DND-41 (cell line): ENCODE results near the gene MCCD1.

Experiments
- ATAC-seq: fragments of 200-7000 bp; cut with Tn5 transposase; 3 replicates; pipeline ENCODE4 v1.9.1; 2021; ENCODE audit warnings: low read depth; ENCODE audit not compliant: insufficient read depth
- DNase-seq: peaks from one replicate; pipeline ENCODE4 v3.0.0-alpha.2; 2020
- H2AFZ ChIP-seq: 2 replicates; pipeline ENCODE4 v1.6.0; 2012; ENCODE audit warnings: low read depth, low read length
- H3K27ac ChIP-seq: 2 replicates; pipeline ENCODE4 v1.5.1; 2012; ENCODE audit warnings: low read length, inconsistent platforms
- H3K27me3 ChIP-seq: fragments of 200-600 bp; sonication (generic); 2 replicates; pipeline ENCODE4 v1.6.0; 2012; ENCODE audit warnings: low read length, mild to moderate bottlenecking, inconsistent platforms; ENCODE audit not compliant: insufficient read depth, poor library complexity
- H3K36me3 ChIP-seq: 2 replicates; pipeline ENCODE4 v1.5.1; 2012; ENCODE audit warnings: low read length, inconsistent platforms; ENCODE audit not compliant: insufficient read depth
- H3K4me1 ChIP-seq: 2 replicates; pipeline ENCODE4 v1.5.1; 2012; ENCODE audit warnings: mild to moderate bottlenecking, low read length; ENCODE audit not compliant: insufficient read depth
- H3K4me2 ChIP-seq: 2 replicates; pipeline ENCODE4 v1.6.0; 2012; ENCODE audit warnings: mild to moderate bottlenecking, moderate library complexity, low read length, inconsistent platforms; ENCODE audit not compliant: insufficient read depth
- H3K4me3 ChIP-seq, 2 experiments: fragments of 200-600 bp in 1 of 2; shearing (Covaris generic) in 1 of 2; 2 replicates each; pipeline ENCODE4 v1.5.1; 2012 to 2016; ENCODE audit warnings: inconsistent platforms in 2 of 2, low read length in 2 of 2, mild to moderate bottlenecking in 2 of 2, low read depth in 1 of 2, moderate library complexity in 1 of 2
- H3K79me2 ChIP-seq: 2 replicates; pipeline ENCODE4 v1.6.0; 2012; ENCODE audit warnings: low read length, inconsistent platforms; ENCODE audit not compliant: insufficient read depth
- H3K9ac ChIP-seq: 2 replicates; pipeline ENCODE4 v1.6.0; 2012; ENCODE audit warnings: low read depth, mild to moderate bottlenecking, inconsistent platforms, low read length, moderate library complexity
- H3K9me3 ChIP-seq: 2 replicates; pipeline ENCODE4 v1.5.1; 2012; ENCODE audit warnings: low read length, moderate library complexity, mild to moderate bottlenecking, inconsistent platforms; ENCODE audit not compliant: insufficient read depth, severe bottlenecking
- H4K20me1 ChIP-seq: 2 replicates; pipeline ENCODE4 v1.6.0; 2012; ENCODE audit warnings: low read length; ENCODE audit not compliant: insufficient read depth
- CTCF ChIP-seq: IDR thresholded peaks from 2 replicates; pipeline ENCODE4 v1.5.1; 2012; ENCODE audit warnings: borderline replicate concordance, low read length, moderate library complexity, mild to moderate bottlenecking; ENCODE audit not compliant: poor library complexity, severe bottlenecking; ENCODE audit errors: extremely low read depth
- EZH2 ChIP-seq: IDR thresholded peaks from 3 replicates; pipeline ENCODE4 v1.6.1; 2012; ENCODE audit warnings: borderline replicate concordance, low read depth, mild to moderate bottlenecking, moderate library complexity, low read length, inconsistent platforms; ENCODE audit not compliant: severe bottlenecking

Gene MCCD1

GRCh38 chr6:31569861-31570536, 41.2 kb downstream of the MCCD1 start:
- no peak for DNase-seq

GRCh38 chr6:31572041-31572911, 43.5 kb downstream of the MCCD1 start, which contains the start of gene LTA:
LTA (plus strand) TSS chr6:31572289; CDS start chr6:31572743, 454 bp downstream.
- Histone ChIP-seq H3K27me3 (no peaks in the 10 kb centered on the region), H3K4me2 (no peak within 1 kb of the TSS), H2AFZ (no peak within 1 kb of the TSS), H3K9me3 (no peaks in the 10 kb centered on the region), H3K9ac (no peak within 1 kb of the TSS), H3K4me1 (peaks cover 28% of the 10 kb centered on the region), H3K4me3 (no peak within 1 kb of the TSS), H3K36me3 (no peaks in the 10 kb centered on the region), H3K79me2 (no peaks in the 10 kb centered on the region), H4K20me1 (no peaks in the 10 kb centered on the region), H3K27ac (no peak within 1 kb of the TSS)
- TF ChIP-seq CTCF (no peak), EZH2 (no peak)
- DNase-seq (no peak), ATAC-seq (no peak)

More at GRCh38 chr6:31569861-31570536, 41.2 kb downstream of the MCCD1 start:
- H3K4me2 ChIP-seq = no peak overlapping the region
- no peak for ATAC-seq
- no peak overlapping the region for H3K27ac ChIP-seq
- H2AFZ ChIP-seq = no peak overlapping the region
- no peaks in the 10 kb centered on the region for H4K20me1 ChIP-seq
- H3K9me3 ChIP-seq = no peaks in the 10 kb centered on the region
- no peaks in the 10 kb centered on the region for H3K36me3 ChIP-seq
- no peaks in the 10 kb centered on the region for H3K79me2 ChIP-seq
- H3K4me3 ChIP-seq = no peak overlapping the region
- H3K4me1 ChIP-seq = peaks cover 7% of the 10 kb centered on the region
- H3K27me3 ChIP-seq = no peaks in the 10 kb centered on the region
- H3K9ac ChIP-seq = no peak overlapping the region
- TF ChIP-seq EZH2 = no peak
- TF ChIP-seq CTCF = no peak

- no peaks in the 10 kb centered on the region for H3K9me3 ChIP-seq
- H3K4me2 ChIP-seq = no peak overlapping the region
- no peaks in the 10 kb centered on the region for H4K20me1 ChIP-seq
- H3K4me1 ChIP-seq = peaks cover 28% of the 10 kb centered on the region
- ATAC-seq (no peak), DNase-seq (no peak)
- H3K9ac ChIP-seq = no peak overlapping the region
- no peak overlapping the region for H3K4me3 ChIP-seq
- no peak overlapping the region for H2AFZ ChIP-seq
- H3K27me3 ChIP-seq = no peaks in the 10 kb centered on the region
- H3K36me3 ChIP-seq = no peaks in the 10 kb centered on the region
- no peak overlapping the region for H3K27ac ChIP-seq
- no peaks in the 10 kb centered on the region for H3K79me2 ChIP-seq
- TF ChIP-seq CTCF = no peak
- no peak for TF ChIP-seq EZH2
Observed at GRCh38 chr6:31573239-31574105, 44.7 kb downstream of the MCCD1 start.
